ENCODE data around the gene MIS18A.

DNA sequence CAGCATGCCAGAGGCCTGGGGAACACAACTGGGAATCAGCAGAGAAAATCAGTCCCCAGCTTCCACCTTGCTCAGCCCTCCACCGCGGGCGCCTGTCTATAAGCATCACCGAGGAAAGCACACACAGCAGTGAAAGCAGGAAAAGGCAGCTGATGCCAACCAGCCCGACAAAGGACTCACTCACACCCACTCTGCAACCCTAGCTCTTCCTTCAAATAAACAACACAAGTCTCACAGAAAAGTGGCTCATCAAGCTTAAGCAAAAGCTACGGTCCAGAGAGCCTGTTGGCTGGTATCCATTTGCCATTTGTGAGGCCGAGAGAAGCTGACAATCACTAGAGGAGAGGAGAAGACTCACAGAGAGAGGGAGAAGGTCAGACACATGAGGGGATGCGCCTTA lies 46.9 kb upstream of the MIS18A start:
- TF ChIP-seq, protein P1, sequence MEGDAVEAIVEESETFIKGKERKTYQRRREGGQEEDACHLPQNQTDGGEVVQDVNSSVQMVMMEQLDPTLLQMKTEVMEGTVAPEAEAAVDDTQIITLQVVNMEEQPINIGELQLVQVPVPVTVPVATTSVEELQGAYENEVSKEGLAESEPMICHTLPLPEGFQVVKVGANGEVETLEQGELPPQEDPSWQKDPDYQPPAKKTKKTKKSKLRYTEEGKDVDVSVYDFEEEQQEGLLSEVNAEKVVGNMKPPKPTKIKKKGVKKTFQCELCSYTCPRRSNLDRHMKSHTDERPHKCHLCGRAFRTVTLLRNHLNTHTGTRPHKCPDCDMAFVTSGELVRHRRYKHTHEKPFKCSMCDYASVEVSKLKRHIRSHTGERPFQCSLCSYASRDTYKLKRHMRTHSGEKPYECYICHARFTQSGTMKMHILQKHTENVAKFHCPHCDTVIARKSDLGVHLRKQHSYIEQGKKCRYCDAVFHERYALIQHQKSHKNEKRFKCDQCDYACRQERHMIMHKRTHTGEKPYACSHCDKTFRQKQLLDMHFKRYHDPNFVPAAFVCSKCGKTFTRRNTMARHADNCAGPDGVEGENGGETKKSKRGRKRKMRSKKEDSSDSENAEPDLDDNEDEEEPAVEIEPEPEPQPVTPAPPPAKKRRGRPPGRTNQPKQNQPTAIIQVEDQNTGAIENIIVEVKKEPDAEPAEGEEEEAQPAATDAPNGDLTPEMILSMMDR (IDR thresholded peaks at IDR 0.05) = no peak
- TF ChIP-seq POLR2A (IDR thresholded peaks at IDR 0.05) = no peak

All from adrenal gland (tissue), 5 donors.